ENCODE data around the gene JUND. TPM values are rescaled to one million over a fixed set of nuclear protein-coding genes. Genes with fewer than 3 reads are reported as not detected.

JUND gene
- total RNA-seq, 1 experiment from 2014 or later: 151 TPM

DNA sequence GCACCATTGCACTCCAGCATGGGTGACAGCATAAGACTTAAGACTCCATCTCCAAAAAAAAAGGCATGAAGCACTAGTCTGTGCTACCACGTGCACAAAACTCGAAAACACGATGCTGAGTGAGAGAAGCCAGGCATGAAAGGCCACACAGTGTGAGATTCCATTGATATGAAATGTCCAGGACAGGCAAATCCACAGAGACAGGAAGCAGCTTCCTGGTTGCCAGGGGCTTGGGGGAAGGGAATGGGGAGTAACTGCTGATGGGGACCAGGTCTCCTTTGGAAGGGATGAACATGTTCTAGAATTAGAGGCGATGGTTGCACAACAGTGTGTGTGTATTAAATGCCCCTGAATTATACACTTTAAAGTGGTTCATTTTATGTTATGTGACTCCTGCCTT, 15.9 kb upstream of the JUND start:
- POLR2A ChIA-PET (ENCODE audit: unreplicated experiment): no interaction called here
- intact Hi-C loops (cut with micrococcal nuclease): no loop called here
- Histone ChIP-seq H3K9ac (ENCODE audit: low read length) (no peak overlapping the region), H3F3A (ENCODE audit: low read length, unreplicated experiment) (no peaks in the 10 kb centered on the region), H3K4me2 (ENCODE audit: low read length) (no peak overlapping the region), H3K9me2 (replicated peaks; ENCODE audit: low read length) (no peaks in the 10 kb centered on the region), H4K20me1 (ENCODE audit: low read length) (no peaks in the 10 kb centered on the region), H3K4me3 (ENCODE audit: low read length) (no peak overlapping the region), H3K27ac (ENCODE audit: low read length) (no peak overlapping the region), H3K79me2 (ENCODE audit: low read length) (no peaks in the 10 kb centered on the region), H3K36me3 (ENCODE audit: low read depth, low read length) (no peaks in the 10 kb centered on the region), H3K9me3 (ENCODE audit: low read length) (no peaks in the 10 kb centered on the region), H3K4me1 (ENCODE audit: insufficient read depth, low read length) (peaks cover 16% of the 10 kb centered on the region), H3K27me3 (ENCODE audit: low read length) (no peaks in the 10 kb centered on the region), H2AFZ (ENCODE audit: low read length) (no peak overlapping the region)
- no peak for DNase-seq
- BruUV-seq (replicated peaks): no TSS peak
- no peak for TF ChIP-seq EZH2 (IDR thresholded peaks at IDR 0.05; ENCODE audit: low read length, unreplicated experiment)
- TF ChIP-seq, protein P1, sequence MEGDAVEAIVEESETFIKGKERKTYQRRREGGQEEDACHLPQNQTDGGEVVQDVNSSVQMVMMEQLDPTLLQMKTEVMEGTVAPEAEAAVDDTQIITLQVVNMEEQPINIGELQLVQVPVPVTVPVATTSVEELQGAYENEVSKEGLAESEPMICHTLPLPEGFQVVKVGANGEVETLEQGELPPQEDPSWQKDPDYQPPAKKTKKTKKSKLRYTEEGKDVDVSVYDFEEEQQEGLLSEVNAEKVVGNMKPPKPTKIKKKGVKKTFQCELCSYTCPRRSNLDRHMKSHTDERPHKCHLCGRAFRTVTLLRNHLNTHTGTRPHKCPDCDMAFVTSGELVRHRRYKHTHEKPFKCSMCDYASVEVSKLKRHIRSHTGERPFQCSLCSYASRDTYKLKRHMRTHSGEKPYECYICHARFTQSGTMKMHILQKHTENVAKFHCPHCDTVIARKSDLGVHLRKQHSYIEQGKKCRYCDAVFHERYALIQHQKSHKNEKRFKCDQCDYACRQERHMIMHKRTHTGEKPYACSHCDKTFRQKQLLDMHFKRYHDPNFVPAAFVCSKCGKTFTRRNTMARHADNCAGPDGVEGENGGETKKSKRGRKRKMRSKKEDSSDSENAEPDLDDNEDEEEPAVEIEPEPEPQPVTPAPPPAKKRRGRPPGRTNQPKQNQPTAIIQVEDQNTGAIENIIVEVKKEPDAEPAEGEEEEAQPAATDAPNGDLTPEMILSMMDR (conservative IDR thresholded peaks at IDR 0.05; ENCODE audit: low read depth, low read length): no peak
- TF ChIP-seq EZH2phosphoT487 (IDR thresholded peaks at IDR 0.05; ENCODE audit: borderline replicate concordance, low read length): no peak
- CTCF ChIA-PET: no interaction called here
- no peak for ATAC-seq

DNA sequence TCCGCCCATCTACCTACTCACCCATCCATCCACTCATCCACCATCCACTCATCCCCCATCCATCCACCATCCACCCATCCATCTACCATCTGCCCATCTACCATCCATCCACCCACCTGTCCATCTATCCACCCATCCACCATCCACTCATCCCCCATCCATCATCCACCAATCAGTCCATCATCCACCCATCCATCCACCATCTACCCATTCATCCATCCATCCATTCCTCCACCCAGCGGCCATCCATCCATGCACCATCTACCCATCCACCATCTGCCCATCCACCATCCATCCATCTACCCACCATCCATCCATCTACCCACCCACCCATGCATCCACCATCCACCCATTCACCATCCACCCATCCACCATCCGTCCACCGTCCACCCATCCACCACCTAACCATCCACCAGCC, 13.6 kb upstream of the JUND start:
- Histone ChIP-seq H3K4me2 (ENCODE audit: low read length) (no peak overlapping the region), H3K27ac (ENCODE audit: low read length) (no peak overlapping the region), H2AFZ (ENCODE audit: low read length) (no peak overlapping the region), H3K4me1 (ENCODE audit: insufficient read depth, low read length) (peaks cover 17% of the 10 kb centered on the region), H3F3A (ENCODE audit: low read length, unreplicated experiment) (no peaks in the 10 kb centered on the region), H3K79me2 (ENCODE audit: low read length) (no peaks in the 10 kb centered on the region), H3K4me3 (ENCODE audit: low read length) (no peak overlapping the region), H3K9ac (ENCODE audit: low read length) (no peak overlapping the region), H3K9me2 (replicated peaks; ENCODE audit: low read length) (no peaks in the 10 kb centered on the region), H3K27me3 (ENCODE audit: low read length) (no peaks in the 10 kb centered on the region), H4K20me1 (ENCODE audit: low read length) (no peaks in the 10 kb centered on the region), H3K9me3 (ENCODE audit: low read length) (no peaks in the 10 kb centered on the region), H3K36me3 (ENCODE audit: low read depth, low read length) (no peaks in the 10 kb centered on the region)
- POLR2A ChIA-PET (ENCODE audit: unreplicated experiment): no interaction called here
- CTCF ChIA-PET: no interaction called here
- no TSS peak for BruUV-seq (replicated peaks)
- intact Hi-C loops (cut with micrococcal nuclease): no loop called here
- DNase-seq (no peak), ATAC-seq (no peak)
- TF ChIP-seq EZH2 (IDR thresholded peaks at IDR 0.05; ENCODE audit: low read length, unreplicated experiment) (no peak), EZH2phosphoT487 (IDR thresholded peaks at IDR 0.05; ENCODE audit: borderline replicate concordance, low read length) (no peak)
- TF ChIP-seq, protein P1 (conservative IDR thresholded peaks at IDR 0.05; ENCODE audit: low read depth, low read length): no peak

DNA sequence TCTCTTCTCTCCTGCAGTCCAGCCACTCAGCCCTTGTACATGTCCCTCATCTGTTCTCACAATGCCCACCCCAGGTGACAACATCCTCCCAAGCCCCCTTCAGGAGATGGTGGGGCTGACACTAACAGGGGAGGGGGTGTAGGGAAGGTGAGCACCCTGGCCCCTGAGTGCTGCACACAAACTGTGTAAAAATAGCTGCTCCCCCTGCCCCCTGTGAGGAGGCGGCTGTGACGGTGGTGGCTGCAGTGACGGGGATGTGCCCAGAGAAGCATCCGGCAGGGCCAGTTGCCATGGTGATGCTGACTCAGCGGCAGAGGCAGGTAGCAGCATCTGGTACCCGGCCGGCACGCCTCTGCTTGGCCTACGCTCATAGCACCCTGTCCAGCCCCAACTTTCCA, 13.0 kb upstream of the JUND start:
- Histone ChIP-seq H4K20me1 (ENCODE audit: low read length) (no peaks in the 10 kb centered on the region), H3F3A (ENCODE audit: low read length, unreplicated experiment) (no peaks in the 10 kb centered on the region), H3K9me2 (replicated peaks; ENCODE audit: low read length) (no peaks in the 10 kb centered on the region), H3K36me3 (ENCODE audit: low read depth, low read length) (no peaks in the 10 kb centered on the region), H3K27me3 (ENCODE audit: low read length) (no peaks in the 10 kb centered on the region), H3K4me3 (ENCODE audit: low read length) (no peak overlapping the region), H2AFZ (ENCODE audit: low read length) (no peak overlapping the region), H3K79me2 (ENCODE audit: low read length) (no peaks in the 10 kb centered on the region), H3K4me2 (ENCODE audit: low read length) (no peak overlapping the region), H3K27ac (ENCODE audit: low read length) (no peak overlapping the region), H3K4me1 (ENCODE audit: insufficient read depth, low read length) (peaks cover 17% of the 10 kb centered on the region), H3K9ac (ENCODE audit: low read length) (no peak overlapping the region), H3K9me3 (ENCODE audit: low read length) (no peaks in the 10 kb centered on the region)
- DNase-seq (peak; percentile 61), ATAC-seq (no peak)
- ChIA-PET CTCF (no interaction called here), POLR2A (ENCODE audit: unreplicated experiment) (no interaction called here)
- intact Hi-C loops (cut with micrococcal nuclease): no loop called here
- TF ChIP-seq, protein P1 (conservative IDR thresholded peaks at IDR 0.05; ENCODE audit: low read depth, low read length): no peak
- TF ChIP-seq EZH2phosphoT487 (IDR thresholded peaks at IDR 0.05; ENCODE audit: borderline replicate concordance, low read length) (no peak), EZH2 (IDR thresholded peaks at IDR 0.05; ENCODE audit: low read length, unreplicated experiment) (no peak)
- BruUV-seq (replicated peaks): no TSS peak

Data from PC-3 (cell line).